Kidney epithelial cell (primary cell): ENCODE measurements around the gene FAM210A. TPM values are rescaled to one million over a fixed set of nuclear protein-coding genes. Genes with fewer than 3 reads are reported as not detected.
"Not testable (repeated sequence)": the region's sequence is repeated elsewhere in the genome, so short reads cannot be mapped to it uniquely, and the experiment has no call there.

Experiments used
- DNase-seq: peaks from one replicate; pipeline ENCODE4 v3.0.0-alpha.2; 2010; ENCODE audit warnings: low read depth
- H3K27me3 ChIP-seq: 2 replicates; pipeline ENCODE4 v1.6.0; 2011; ENCODE audit warnings: low read length; ENCODE audit not compliant: control insufficient read depth, insufficient read depth
- H3K36me3 ChIP-seq: 2 replicates; pipeline ENCODE4 v1.5.1; 2011; ENCODE audit warnings: low read length; ENCODE audit not compliant: control insufficient read depth, insufficient read depth
- H3K4me3 ChIP-seq: 2 replicates; pipeline ENCODE4 v1.5.1; 2011; ENCODE audit warnings: low read depth, mild to moderate bottlenecking, control low read depth, low read length
- CTCF ChIP-seq: IDR thresholded peaks from 2 replicates; pipeline ENCODE4 v1.5.1; 2011; ENCODE audit warnings: mild to moderate bottlenecking, moderate library complexity, low read length, control low read depth, inconsistent platforms; ENCODE audit not compliant: insufficient read depth, poor library complexity, severe bottlenecking
- total RNA-seq: library from RNA; depleted of rRNA; stranded (reverse); fragments of >200 nt; gene quantifications from 2 replicates; pipeline ENCODE4 v1.2.3, GENCODE V29; 2015

The FAM210A gene
- total RNA-seq, 1 donor from 2014 or later, result 13.6 TPM

- no peaks in the 10 kb centered on the region for H3K27me3 ChIP-seq
- no peak for DNase-seq
- H3K4me3 ChIP-seq, result no peak overlapping the region
- TF ChIP-seq CTCF, result no peak
- no peaks in the 10 kb centered on the region for H3K36me3 ChIP-seq
Measured at GRCh38 chr18:13696961-13697360, 29.4 kb downstream of the FAM210A start.

- not testable (repeated sequence) for H3K27me3 ChIP-seq, H3K4me3 ChIP-seq, DNase-seq, H3K36me3 ChIP-seq
Measured at GRCh38 chr18:13695337-13695736, 31.0 kb downstream of the FAM210A start.

- H3K36me3 ChIP-seq, H3K4me3 ChIP-seq, DNase-seq, H3K27me3 ChIP-seq: not testable (repeated sequence)
Measured at GRCh38 chr18:13690060-13690459, 36.3 kb downstream of the FAM210A start.

- DNase-seq, result no peak
- H3K36me3 ChIP-seq, result no peaks in the 10 kb centered on the region
- H3K27me3 ChIP-seq, result no peaks in the 10 kb centered on the region
- H3K4me3 ChIP-seq, result no peak overlapping the region
- TF ChIP-seq CTCF, result no peak
Measured at GRCh38 chr18:13688191-13689136, 37.9 kb downstream of the FAM210A start.

- DNase-seq, result no peak
- no peak for TF ChIP-seq CTCF
- no peaks in the 10 kb centered on the region for H3K36me3 ChIP-seq
- H3K4me3 ChIP-seq, result no peak overlapping the region
- H3K27me3 ChIP-seq, result no peaks in the 10 kb centered on the region
Measured at GRCh38 chr18:13684546-13684945, 41.8 kb downstream of the FAM210A start.

- TF ChIP-seq CTCF, result no peak
- H3K4me3 ChIP-seq, result no peak overlapping the region
- H3K36me3 ChIP-seq, result no peaks in the 10 kb centered on the region
- no peak for DNase-seq
- H3K27me3 ChIP-seq, result no peaks in the 10 kb centered on the region
Measured at GRCh38 chr18:13681701-13682100, 44.7 kb downstream of the FAM210A start.

- Histone ChIP-seq H3K4me3 (no peak overlapping the region), H3K27me3 (no peaks in the 10 kb centered on the region), H3K36me3 (no peaks in the 10 kb centered on the region)
- no peak for DNase-seq
- TF ChIP-seq CTCF, result peak; percentile 29
Measured at GRCh38 chr18:13680612-13681011, 45.7 kb downstream of the FAM210A start.

- H3K27me3 ChIP-seq, H3K4me3 ChIP-seq, H3K36me3 ChIP-seq, DNase-seq: not testable (repeated sequence)
Measured at GRCh38 chr18:13677350-13677749, 49.0 kb downstream of the FAM210A start.
